NB4 (cell line): Measurements from ENCODE around the gene HDAC4.

Experiments used
- DNase-seq: peaks from one replicate; pipeline ENCODE4 v3.0.0; 2010; ENCODE audit warnings: low read depth
- H3K4me3 ChIP-seq: one replicate; pipeline ENCODE4 v1.5.1; 2011; ENCODE audit warnings: mild to moderate bottlenecking, low read depth, low read length, moderate library complexity
- CTCF ChIP-seq: IDR thresholded peaks from one replicate; pipeline ENCODE4 v1.5.1; 2012; ENCODE audit warnings: low read depth, low read length
- MAX ChIP-seq: IDR thresholded peaks from 2 replicates; pipeline ENCODE4 v1.6.1; 2011; ENCODE audit warnings: low read depth, low read length
- MYC ChIP-seq: IDR thresholded peaks from 2 replicates; pipeline ENCODE4 v1.6.1; 2011; ENCODE audit warnings: low read depth, low read length
- POLR2A ChIP-seq: IDR thresholded peaks from 2 replicates; pipeline ENCODE4 v1.6.1; 2011; ENCODE audit warnings: mild to moderate bottlenecking; ENCODE audit not compliant: insufficient read length; ENCODE audit errors: extremely low read depth

The HDAC4 gene

GRCh38 chr2:239086325-239087020 lies 314.3 kb downstream of the HDAC4 start:
- no peak for DNase-seq
- TF ChIP-seq POLR2A (no peak), CTCF (no peak), MYC (no peak), MAX (no peak)
- H3K4me3 ChIP-seq, result no peak overlapping the region

- no peak overlapping the region for H3K4me3 ChIP-seq
- no peak for DNase-seq
- TF ChIP-seq POLR2A, result no peak
- no peak for TF ChIP-seq MYC
- TF ChIP-seq MAX, result no peak
- TF ChIP-seq CTCF, result no peak
These were observed 315.4 kb downstream of the HDAC4 start for GRCh38 chr2:239085201-239085992.

DNA sequence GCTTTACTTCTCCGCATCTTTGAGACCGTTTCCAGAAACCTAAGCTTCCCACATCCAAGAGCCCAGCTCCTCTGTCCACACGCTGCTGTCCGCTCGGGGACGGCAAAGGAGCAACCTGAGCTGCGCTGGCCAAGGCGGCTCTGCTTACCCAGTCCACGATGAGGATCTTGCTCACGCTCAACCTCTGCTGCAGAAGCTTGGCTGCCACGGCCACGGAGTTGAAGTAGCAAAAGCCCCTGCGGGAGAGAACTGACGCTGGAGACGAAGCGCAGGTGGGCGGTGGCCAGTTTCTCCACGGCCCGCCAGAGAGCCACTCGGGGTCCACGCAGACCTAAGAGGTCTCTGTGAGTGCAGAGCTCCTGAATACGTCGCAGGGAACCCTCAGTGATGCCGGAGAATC lies 316.8 kb downstream of the HDAC4 start:
- no peak for DNase-seq
- H3K4me3 ChIP-seq, result no peak overlapping the region
- TF ChIP-seq CTCF (no peak), MAX (no peak), MYC (no peak), POLR2A (no peak)

DNA sequence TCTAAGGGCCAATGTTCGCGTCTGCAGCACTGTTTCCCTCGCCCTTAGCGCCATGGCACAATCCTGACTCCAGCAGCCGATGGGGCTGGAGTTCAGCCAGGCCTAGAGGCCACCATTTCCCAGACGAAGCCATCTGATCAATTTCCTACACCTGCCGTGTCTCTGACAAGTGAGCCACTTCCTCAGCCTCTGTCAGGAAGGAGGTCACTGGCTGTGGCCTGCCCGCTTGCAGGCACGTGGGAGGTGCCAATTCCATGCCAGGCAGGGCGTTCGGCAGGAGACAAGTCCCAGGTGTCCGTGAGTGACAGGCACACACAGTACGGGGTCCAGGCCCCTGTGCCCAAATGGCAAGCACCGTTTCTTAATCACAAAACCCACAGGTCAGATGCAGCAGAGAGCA lies 318.4 kb downstream of the HDAC4 start:
- DNase-seq, result no peak
- no peak overlapping the region for H3K4me3 ChIP-seq
- TF ChIP-seq MAX, result no peak
- TF ChIP-seq POLR2A, result no peak
- no peak for TF ChIP-seq CTCF
- TF ChIP-seq MYC, result no peak

- H3K4me3 ChIP-seq, result no peak overlapping the region
- TF ChIP-seq CTCF, result no peak
- no peak for DNase-seq
These were observed 319.2 kb downstream of the HDAC4 start for GRCh38 chr2:239081622-239082021.
